ENCODE measurements around the gene ACKR1.
A peak's percentile ranks its signal among the peaks of the same experiment; 100 is the strongest.

- peak; percentile 96 for TF ChIP-seq CTCF (IDR thresholded peaks at IDR 0.05; ENCODE audit: low read depth, low read length)
- TF ChIP-seq EZH2phosphoT487 (IDR thresholded peaks at IDR 0.05; ENCODE audit: low read depth): no peak
These were observed 9.6 kb downstream of the ACKR1 start for GRCh38 chr1:159214149-159214760.
